Mesendoderm (in vitro differentiated cells): ENCODE measurements around the gene DOCK8.

Experiments
- DNase-seq: peaks from one replicate; pipeline ENCODE4 v3.0.0; 2013
- H2AK5ac ChIP-seq: 2 replicates; pipeline ENCODE4 v1.6.1; 2013; ENCODE audit warnings: low read length, inconsistent platforms
- H2BK120ac ChIP-seq: 2 replicates; pipeline ENCODE4 v1.6.1; 2013; ENCODE audit warnings: low read depth, mild to moderate bottlenecking, low read length, moderate library complexity, mixed read lengths
- H2BK15ac ChIP-seq: replicated peaks from 2 replicates; pipeline ENCODE4 v1.6.1; 2013; ENCODE audit warnings: low read depth, mild to moderate bottlenecking, moderate library complexity
- H2BK5ac ChIP-seq: 2 replicates; pipeline ENCODE4 v1.6.1; 2013; ENCODE audit warnings: low read length, inconsistent platforms
- H3K18ac ChIP-seq: 2 replicates; pipeline ENCODE4 v1.6.1; 2013; ENCODE audit warnings: mild to moderate bottlenecking, low read length, mixed read lengths
- H3K23ac ChIP-seq: one replicate; pipeline ENCODE4 v1.6.1; 2013; ENCODE audit warnings: low read length
- H3K27ac ChIP-seq: 2 replicates; pipeline ENCODE4 v1.5.1; 2013; ENCODE audit warnings: low read depth, mild to moderate bottlenecking, inconsistent platforms, low read length, moderate library complexity
- H3K27me3 ChIP-seq: 2 replicates; pipeline ENCODE4 v1.6.1; 2013; ENCODE audit warnings: low read length, control low read depth, mild to moderate bottlenecking, inconsistent platforms; ENCODE audit not compliant: insufficient read depth, poor library complexity
- H3K36me3 ChIP-seq: 2 replicates; pipeline ENCODE4 v1.6.1; 2013; ENCODE audit warnings: low read length, inconsistent platforms; ENCODE audit not compliant: control insufficient read depth, insufficient read depth
- H3K4ac ChIP-seq: one replicate; pipeline ENCODE4 v1.6.1; 2013; ENCODE audit warnings: low read depth, mild to moderate bottlenecking, low read length, moderate library complexity
- H3K4me1 ChIP-seq: 2 replicates; pipeline ENCODE4 v1.6.1; 2013; ENCODE audit warnings: low read depth, low read length, inconsistent platforms; ENCODE audit not compliant: control insufficient read depth
- H3K4me2 ChIP-seq: 2 replicates; pipeline ENCODE4 v1.6.1; 2013; ENCODE audit warnings: low read length
- H3K4me3 ChIP-seq: 2 replicates; pipeline ENCODE4 v1.5.1; 2013; ENCODE audit warnings: mild to moderate bottlenecking, low read length
- H3K56ac ChIP-seq: one replicate; pipeline ENCODE4 v1.6.1; 2013; ENCODE audit warnings: low read length
- H3K79me1 ChIP-seq: 2 replicates; pipeline ENCODE4 v1.6.1; 2013; ENCODE audit warnings: low read length, inconsistent platforms
- H3K79me2 ChIP-seq: 2 replicates; pipeline ENCODE4 v1.6.1; 2013; ENCODE audit warnings: mild to moderate bottlenecking, low read length; ENCODE audit not compliant: control insufficient read depth, insufficient read depth
- H3K9ac ChIP-seq: 2 replicates; pipeline ENCODE4 v1.6.1; 2013; ENCODE audit warnings: low read length, inconsistent platforms
- H4K5ac ChIP-seq: one replicate; pipeline ENCODE4 v1.6.1; 2013; ENCODE audit warnings: low read length
- H4K8ac ChIP-seq: one replicate; pipeline ENCODE4 v1.6.1; 2013; ENCODE audit warnings: low read depth, mild to moderate bottlenecking, control low read depth, low read length, moderate library complexity
- WGBS: extraction: QIAGEN DNeasy Blood & Tissue Kit; methylation state at CpG from one replicate; pipeline ENCODE4 v1.1.7; 2013; ENCODE audit warnings: low lambda C conversion rate, missing lambda C conversion rate; ENCODE audit not compliant: insufficient coverage; ENCODE audit errors: extremely low coverage; 5-methylcytosine and 5-hydroxymethylcytosine counted together

The DOCK8 gene

GRCh38 chr9:453832-454231 is 239.2 kb downstream of the DOCK8 start:
- H3K4ac ChIP-seq: no peak overlapping the region
- H3K56ac ChIP-seq: no peak overlapping the region
- no peak for DNase-seq
- no CpG with 5 or more reads among the region's 3 CpGs for WGBS
- no peak overlapping the region for H2BK5ac ChIP-seq
- no peak overlapping the region for H4K5ac ChIP-seq
- no peak overlapping the region for H2AK5ac ChIP-seq
- H3K4me2 ChIP-seq: no peak overlapping the region
- no peak overlapping the region for H3K9ac ChIP-seq
- H3K27ac ChIP-seq: no peak overlapping the region
- H4K8ac ChIP-seq: no peak overlapping the region
- no peak overlapping the region for H3K18ac ChIP-seq
- no peak overlapping the region for H2BK15ac ChIP-seq
- no peaks in the 10 kb centered on the region for H3K27me3 ChIP-seq
- H3K4me1 ChIP-seq: no peaks in the 10 kb centered on the region
- H2BK120ac ChIP-seq: no peak overlapping the region
- H3K79me2 ChIP-seq: no peaks in the 10 kb centered on the region
- no peak overlapping the region for H3K23ac ChIP-seq
- H3K79me1 ChIP-seq: no peaks in the 10 kb centered on the region
- H3K4me3 ChIP-seq: no peak overlapping the region
- no peaks in the 10 kb centered on the region for H3K36me3 ChIP-seq

GRCh38 chr9:456365-456764 is 241.7 kb downstream of the DOCK8 start:
- Histone ChIP-seq H3K4me2 (no peak overlapping the region), H2AK5ac (no peak overlapping the region), H3K56ac (no peak overlapping the region), H3K18ac (no peak overlapping the region), H3K27me3 (no peaks in the 10 kb centered on the region), H3K36me3 (no peaks in the 10 kb centered on the region), H2BK15ac (no peak overlapping the region), H3K79me2 (no peaks in the 10 kb centered on the region), H3K4ac (no peak overlapping the region), H3K4me1 (no peaks in the 10 kb centered on the region), H3K9ac (no peak overlapping the region), H3K23ac (no peak overlapping the region), H2BK120ac (no peak overlapping the region), H3K27ac (no peak overlapping the region), H4K8ac (no peak overlapping the region), H2BK5ac (no peak overlapping the region), H3K4me3 (no peak overlapping the region), H4K5ac (no peak overlapping the region), H3K79me1 (no peaks in the 10 kb centered on the region)
- DNase-seq: no peak
- WGBS: no CpG with 5 or more reads among the region's 6 CpGs

- Histone ChIP-seq H3K18ac (no peak overlapping the region), H3K56ac (no peak overlapping the region), H4K5ac (no peak overlapping the region)
Measured at GRCh38 chr9:458590-458989, 243.9 kb downstream of the DOCK8 start.

GRCh38 chr9:459491-460444 is 245.1 kb downstream of the DOCK8 start:
- H3K27me3 ChIP-seq: no peaks in the 10 kb centered on the region
- no CpG with 5 or more reads among the region's 4 CpGs for WGBS
- no peak overlapping the region for H4K5ac ChIP-seq
- no peak overlapping the region for H3K18ac ChIP-seq
- H3K23ac ChIP-seq: no peak overlapping the region
- H3K4ac ChIP-seq: no peak overlapping the region
- no peak overlapping the region for H3K9ac ChIP-seq
- H3K36me3 ChIP-seq: no peaks in the 10 kb centered on the region
- H2BK15ac ChIP-seq: no peak overlapping the region
- H3K56ac ChIP-seq: no peak overlapping the region
- no peak overlapping the region for H3K4me2 ChIP-seq
- H3K79me2 ChIP-seq: no peaks in the 10 kb centered on the region
- no peak overlapping the region for H2BK120ac ChIP-seq
- peak; percentile 59 for DNase-seq
- H2BK5ac ChIP-seq: no peak overlapping the region
- no peak overlapping the region for H3K27ac ChIP-seq
- H2AK5ac ChIP-seq: no peak overlapping the region
- no peaks in the 10 kb centered on the region for H3K4me1 ChIP-seq
- no peaks in the 10 kb centered on the region for H3K79me1 ChIP-seq
- no peak overlapping the region for H4K8ac ChIP-seq
- no peak overlapping the region for H3K4me3 ChIP-seq

More at GRCh38 chr9:458590-458989, 243.9 kb downstream of the DOCK8 start:
- Histone ChIP-seq H3K4me3 (no peak overlapping the region), H3K27me3 (no peaks in the 10 kb centered on the region), H3K4me1 (no peaks in the 10 kb centered on the region), H4K8ac (no peak overlapping the region), H3K79me2 (no peaks in the 10 kb centered on the region), H3K36me3 (no peaks in the 10 kb centered on the region), H3K4me2 (no peak overlapping the region), H3K27ac (no peak overlapping the region), H3K9ac (no peak overlapping the region), H3K4ac (no peak overlapping the region), H2AK5ac (no peak overlapping the region), H2BK15ac (no peak overlapping the region), H3K23ac (no peak overlapping the region), H2BK5ac (no peak overlapping the region), H2BK120ac (no peak overlapping the region), H3K79me1 (no peaks in the 10 kb centered on the region)
- no peak for DNase-seq
- WGBS: no CpG with 5 or more reads among the region's 6 CpGs

- H2BK120ac ChIP-seq: no peak overlapping the region
- H2AK5ac ChIP-seq: no peak overlapping the region
- no peaks in the 10 kb centered on the region for H3K79me1 ChIP-seq
- no peak overlapping the region for H3K56ac ChIP-seq
- H2BK5ac ChIP-seq: no peak overlapping the region
- H3K79me2 ChIP-seq: no peaks in the 10 kb centered on the region
- H3K4me3 ChIP-seq: no peak overlapping the region
- H3K36me3 ChIP-seq: no peaks in the 10 kb centered on the region
- no peak overlapping the region for H4K8ac ChIP-seq
- no peak overlapping the region for H3K9ac ChIP-seq
- DNase-seq: no peak
- H4K5ac ChIP-seq: no peak overlapping the region
- no peak overlapping the region for H3K4me2 ChIP-seq
- no peaks in the 10 kb centered on the region for H3K4me1 ChIP-seq
- no peak overlapping the region for H2BK15ac ChIP-seq
- H3K27me3 ChIP-seq: no peaks in the 10 kb centered on the region
- H3K23ac ChIP-seq: no peak overlapping the region
- WGBS: no CpG with 5 or more reads among the region's 2 CpGs
- H3K18ac ChIP-seq: no peak overlapping the region
- no peak overlapping the region for H3K27ac ChIP-seq
- H3K4ac ChIP-seq: no peak overlapping the region
Measured at GRCh38 chr9:462121-462520, 247.5 kb downstream of the DOCK8 start.
